A673 (cell line): Measurements from ENCODE around the gene TGIF1. TPM values are rescaled to one million over a fixed set of nuclear protein-coding genes. Genes with fewer than 3 reads are reported as not detected.

Source experiments
- BruUV-seq: library from RNA; stranded (reverse); fragments of 400-500 nt; replicated peaks from 2 replicates; lab custom pipeline; 2021; lab: Mats Ljungman, UMichigan
- CTCF ChIA-PET: fragments of 300-600 bp; sonication (Branson Sonifier 250); formaldehyde crosslinking; loops from one replicate; lab custom pipeline; 2022; ENCODE audit warnings: antibody characterized with exemption; lab: Charles Lee
- POLR2A ChIA-PET: fragments of 300-600 bp; sonication (Branson Sonifier 250); formaldehyde crosslinking; loops from one replicate; lab custom pipeline; 2022; ENCODE audit warnings: antibody characterized with exemption; ENCODE audit not compliant: low non-redundant PET; lab: Charles Lee
- DNase-seq: peaks from one replicate; pipeline ENCODE4 v3.0.0-alpha.2; 2015; ENCODE audit warnings: low spot score
- H3K27ac ChIP-seq: fragments of 200-600 bp; sonication (generic); 2 replicates; pipeline ENCODE4 v1.5.1; 2016; ENCODE audit warnings: mixed run types, low read depth, mild to moderate bottlenecking, mixed read lengths, antibody characterized with exemption, low read length; ENCODE audit not compliant: poor library complexity, severe bottlenecking
- H3K27me3 ChIP-seq: fragments of 200-600 bp; sonication (generic); replicated peaks from 2 replicates; pipeline ENCODE4 v1.6.1; 2017; ENCODE audit warnings: mixed run types, low read depth, mild to moderate bottlenecking, mixed read lengths, antibody characterized with exemption, low read length; ENCODE audit not compliant: insufficient read depth, poor library complexity
- H3K36me3 ChIP-seq: fragments of 200-600 bp; sonication (generic); 2 replicates; pipeline ENCODE4 v1.6.1; 2016; ENCODE audit warnings: mixed run types, mild to moderate bottlenecking, mixed read lengths, antibody characterized with exemption, low read length; ENCODE audit not compliant: insufficient read depth, poor library complexity, severe bottlenecking
- H3K4me1 ChIP-seq: fragments of 200-600 bp; sonication (generic); 2 replicates; pipeline ENCODE4 v1.6.1; 2017; ENCODE audit warnings: mixed run types, mild to moderate bottlenecking, mixed read lengths, antibody characterized with exemption, low read length; ENCODE audit not compliant: insufficient read depth, poor library complexity, severe bottlenecking
- H3K4me3 ChIP-seq: fragments of 200-600 bp; sonication (generic); 2 replicates; pipeline ENCODE4 v1.5.1; 2016; ENCODE audit warnings: low read depth, mixed run types, mild to moderate bottlenecking, mixed read lengths, low read length; ENCODE audit not compliant: poor library complexity, severe bottlenecking
- H3K9me3 ChIP-seq: fragments of 200-600 bp; sonication (generic); 2 replicates; pipeline ENCODE4 v1.6.1; 2016; ENCODE audit warnings: mixed run types, low read depth, mild to moderate bottlenecking, mixed read lengths, antibody characterized with exemption, low read length; ENCODE audit not compliant: poor library complexity, severe bottlenecking
- EZH2 ChIP-seq: fragments of 200-600 bp; sonication (generic); IDR thresholded peaks from 2 replicates; pipeline ENCODE4 v1.6.1; 2017; ENCODE audit warnings: borderline replicate concordance, low read depth, mild to moderate bottlenecking, mixed read lengths, antibody characterized with exemption, low read length; ENCODE audit not compliant: poor library complexity, severe bottlenecking
- intact Hi-C: fragments of 100-400 bp; cut with micrococcal nuclease; formaldehyde crosslinking; loops from one replicate; pipeline ENCODE4 v1.10.0; 2022; ENCODE audit not compliant: unreplicated experiment
- total RNA-seq: library from RNA; stranded (reverse); gene quantifications from 2 replicates; pipeline ENCODE4 v1.2.3, GENCODE V29; 2021
- TF ChIP-seq, protein P1 (sequence below): fragments of 300-800, 200-600 bp; sonication (generic); conservative IDR thresholded peaks from 2 replicates; pipeline ENCODE4 v1.5.1; 2017; ENCODE audit warnings: low read depth, mild to moderate bottlenecking, antibody characterized with exemption, low read length, moderate library complexity, mixed read lengths

TGIF1 gene
- total RNA-seq, 1 experiment from 2014 or later: 98.3 TPM

DNA sequence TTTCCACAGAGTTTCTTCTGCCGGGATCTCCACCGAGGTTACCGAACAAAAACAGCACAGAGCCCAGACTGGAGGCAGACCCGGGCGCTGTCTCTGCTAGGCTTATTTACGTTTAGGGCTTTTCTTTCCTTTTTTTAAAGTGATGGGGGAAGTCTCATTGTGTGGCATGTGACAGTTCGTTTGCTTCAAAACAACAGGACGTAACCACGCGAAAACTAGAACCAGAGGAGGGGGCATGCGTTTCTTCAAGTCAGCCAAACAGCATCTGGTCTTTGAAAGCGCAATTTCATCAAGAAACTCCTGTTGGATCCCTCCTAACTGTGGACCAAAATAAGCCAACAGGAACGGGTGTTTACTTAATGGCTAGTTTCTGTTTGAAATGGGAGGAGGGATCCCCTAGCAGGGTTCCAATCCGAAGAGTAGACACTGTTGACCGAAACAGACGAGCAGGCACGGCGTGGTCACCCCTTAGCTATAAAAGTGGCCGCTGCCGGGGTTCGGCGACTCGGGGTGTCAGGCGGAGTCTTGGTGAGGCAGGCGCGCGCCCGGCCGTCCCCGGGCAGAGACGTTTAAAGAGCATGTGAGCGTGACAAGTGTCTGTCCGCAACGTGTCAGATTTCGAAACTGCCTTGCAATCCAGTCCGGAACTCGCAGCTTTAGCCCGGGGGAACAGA is 997 bp upstream of the TGIF1 start:
- Histone ChIP-seq H3K4me1 (peaks cover 23% of the 10 kb centered on the region), H3K27me3 (no peaks in the 10 kb centered on the region), H3K27ac (peak overlapping the region; percentile 96), H3K9me3 (no peaks in the 10 kb centered on the region), H3K36me3 (no peaks in the 10 kb centered on the region), H3K4me3 (peak overlapping the region; percentile 91)
- POLR2A ChIA-PET: interaction anchor here (0.8 kb wide), 1 partner anchor 1661 kb away, joined by 3 read pairs; no protein-coding TSS in a partner anchor
- CTCF ChIA-PET: interaction anchor here (1.0 kb wide), 1 partner anchor 167 kb away, joined by 4 read pairs; no protein-coding TSS in a partner anchor
- no peak for TF ChIP-seq EZH2
- TF ChIP-seq, protein P1, sequence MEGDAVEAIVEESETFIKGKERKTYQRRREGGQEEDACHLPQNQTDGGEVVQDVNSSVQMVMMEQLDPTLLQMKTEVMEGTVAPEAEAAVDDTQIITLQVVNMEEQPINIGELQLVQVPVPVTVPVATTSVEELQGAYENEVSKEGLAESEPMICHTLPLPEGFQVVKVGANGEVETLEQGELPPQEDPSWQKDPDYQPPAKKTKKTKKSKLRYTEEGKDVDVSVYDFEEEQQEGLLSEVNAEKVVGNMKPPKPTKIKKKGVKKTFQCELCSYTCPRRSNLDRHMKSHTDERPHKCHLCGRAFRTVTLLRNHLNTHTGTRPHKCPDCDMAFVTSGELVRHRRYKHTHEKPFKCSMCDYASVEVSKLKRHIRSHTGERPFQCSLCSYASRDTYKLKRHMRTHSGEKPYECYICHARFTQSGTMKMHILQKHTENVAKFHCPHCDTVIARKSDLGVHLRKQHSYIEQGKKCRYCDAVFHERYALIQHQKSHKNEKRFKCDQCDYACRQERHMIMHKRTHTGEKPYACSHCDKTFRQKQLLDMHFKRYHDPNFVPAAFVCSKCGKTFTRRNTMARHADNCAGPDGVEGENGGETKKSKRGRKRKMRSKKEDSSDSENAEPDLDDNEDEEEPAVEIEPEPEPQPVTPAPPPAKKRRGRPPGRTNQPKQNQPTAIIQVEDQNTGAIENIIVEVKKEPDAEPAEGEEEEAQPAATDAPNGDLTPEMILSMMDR: no peak
- BruUV-seq: TSS peak; percentile 38
- intact Hi-C loops: loop anchor here (2.0 kb wide), 3 partner anchors 146 to 166 kb away; no protein-coding TSS in a partner anchor
- DNase-seq: peak; percentile 67

DNA sequence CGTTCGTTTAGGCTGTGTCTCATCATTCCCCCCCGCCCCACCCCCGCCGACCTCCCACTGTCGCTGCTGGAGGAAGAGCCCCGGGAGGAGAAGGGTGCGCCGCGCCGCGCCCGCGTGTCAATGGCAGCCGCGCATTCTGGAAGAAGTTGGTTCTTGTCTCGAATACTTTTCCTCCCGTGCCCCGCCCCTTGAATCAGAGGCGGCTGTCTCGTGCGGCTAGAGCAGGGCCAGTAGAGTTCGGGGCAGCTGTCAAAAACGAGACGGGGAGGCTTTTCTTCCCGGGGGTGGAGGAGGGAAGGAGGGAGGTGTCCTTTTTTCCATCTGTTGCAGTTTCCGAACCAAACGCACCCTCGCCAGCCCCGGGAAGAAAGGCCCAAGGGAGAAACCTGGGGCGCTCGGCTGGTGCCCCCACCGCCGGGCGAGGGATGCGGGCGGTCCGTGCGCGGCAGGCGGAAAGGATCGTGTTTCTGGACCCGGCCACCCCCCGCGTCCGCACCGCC is 410 bp upstream of the TGIF1 start:
- H3K4me3 ChIP-seq: peak overlapping the region; percentile 91
- intact Hi-C loops: loop anchor here (2.0 to 10.0 kb wide), 6 partner anchors 145 to 553 kb away; no protein-coding TSS in a partner anchor
- H3K27me3 ChIP-seq: no peaks in the 10 kb centered on the region
- TF ChIP-seq EZH2: no peak
- TF ChIP-seq, protein P1: no peak
- H3K4me1 ChIP-seq: peaks cover 23% of the 10 kb centered on the region
- H3K36me3 ChIP-seq: no peaks in the 10 kb centered on the region
- H3K27ac ChIP-seq: peak overlapping the region; percentile 96
- DNase-seq: peak; percentile 91
- ChIA-PET POLR2A (interaction anchor here (0.8 kb wide), 1 partner anchor 1660 kb away, joined by 3 read pairs; no protein-coding TSS in a partner anchor), CTCF (no interaction called here)
- H3K9me3 ChIP-seq: no peaks in the 10 kb centered on the region
- no TSS peak for BruUV-seq

DNA sequence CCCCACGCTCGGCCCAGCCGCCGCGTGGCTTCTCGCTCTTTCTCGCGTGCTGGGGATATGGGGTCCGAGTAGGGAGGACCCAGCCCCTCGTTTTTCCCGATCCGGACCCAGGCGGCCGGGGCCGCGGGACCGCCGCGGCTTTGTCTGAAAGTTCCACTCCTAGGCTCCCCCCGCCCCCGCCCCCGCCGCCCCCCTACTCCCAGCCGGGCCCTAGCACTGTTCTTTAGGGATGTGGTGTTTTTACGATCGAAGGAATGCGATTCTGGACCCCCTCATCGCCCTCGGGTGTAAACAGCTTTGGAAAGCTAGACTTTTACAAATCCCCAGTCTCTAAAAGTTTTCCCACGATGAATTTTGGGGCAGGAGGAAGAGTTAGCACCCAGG is 819 bp downstream of the TGIF1 start:
- POLR2A ChIA-PET: no interaction called here
- Histone ChIP-seq H3K9me3 (no peaks in the 10 kb centered on the region), H3K36me3 (peaks cover 2% of the 10 kb centered on the region), H3K27me3 (no peaks in the 10 kb centered on the region), H3K4me1 (peaks cover 28% of the 10 kb centered on the region), H3K27ac (peak overlapping the region; percentile 96), H3K4me3 (peak overlapping the region; percentile 91)
- TF ChIP-seq, protein P1: no peak
- CTCF ChIA-PET: interaction anchor here (0.9 kb wide), 1 partner anchor 134 kb away, joined by 3 read pairs; no protein-coding TSS in a partner anchor
- no peak for DNase-seq
- no TSS peak for BruUV-seq
- intact Hi-C loops: loop anchor here (5.0 to 10.0 kb wide), 3 partner anchors 294 to 552 kb away; no protein-coding TSS in a partner anchor
